SK-N-SH (cell line): ENCODE measurements around the gene DTX2. TPM values are rescaled to one million over a fixed set of nuclear protein-coding genes. Genes with fewer than 3 reads are reported as not detected.

Experiments used
- CTCF ChIA-PET: fragments of 300-600, 350-600 bp; formaldehyde crosslinking; extraction: SDS; loops from one replicate; lab custom pipeline; 2021; lab: Yijun Ruan, JAX
- POLR2A ChIA-PET: fragments of 350-600 bp; sonication (Branson Sonifier 250); formaldehyde crosslinking; extraction: SDS; loops from one replicate; lab custom pipeline; 2020; ENCODE audit warnings: antibody characterized with exemption, inconsistent platforms; lab: Yijun Ruan, JAX
- DNase-seq: peaks from one replicate; pipeline ENCODE4 v3.0.0; 2012
- H2AFZ ChIP-seq: fragments of 200-600 bp; sonication (generic); 2 replicates; pipeline ENCODE4 v1.8.1; 2016; ENCODE audit warnings: antibody characterized with exemption, mild to moderate bottlenecking, low read depth
- H3F3A ChIP-seq: fragments of 200-600 bp; sonication (generic); replicated peaks from 2 replicates; pipeline ENCODE3; 2016; ENCODE audit warnings: antibody characterized with exemption, mild to moderate bottlenecking; ENCODE audit not compliant: insufficient read depth
- H3K27ac ChIP-seq, 2 experiments: fragments of 200-500 bp in 1 of 2; fragments of 200-600 bp in 1 of 2; sonication (Bioruptor generic) in 1 of 2; sonication (generic), shearing (Covaris generic) in 1 of 2; 2 replicates each; pipeline versions ENCODE4 v1.5.1 to v1.6.1; 2014 to 2016; ENCODE audit warnings: low read depth in 2 of 2, inconsistent platforms in 1 of 2, low read length in 1 of 2, mild to moderate bottlenecking in 1 of 2, mixed read lengths in 1 of 2
- H3K27me3 ChIP-seq: fragments of 200-600 bp; sonication (generic), shearing (Covaris generic); 2 replicates; pipeline ENCODE4 v1.6.1; 2016; ENCODE audit warnings: mixed run types; ENCODE audit not compliant: insufficient read depth
- H3K36me3 ChIP-seq, 2 experiments: fragments of 200-500 bp in 1 of 2; fragments of 200-600 bp in 1 of 2; sonication (Bioruptor generic) in 1 of 2; sonication (generic) in 1 of 2; replicated peaks in 1 of 2; 2 replicates each; pipeline versions ENCODE3 to v1.5.1; 2014 to 2016; ENCODE audit warnings: low read length in 1 of 2, mild to moderate bottlenecking in 1 of 2; ENCODE audit not compliant: insufficient read depth in 2 of 2, control insufficient read depth in 1 of 2
- H3K4me1 ChIP-seq, 2 experiments: fragments of 200-500 bp in 1 of 2; fragments of 200-600 bp in 1 of 2; sonication (Bioruptor generic) in 1 of 2; sonication (generic), shearing (Covaris generic) in 1 of 2; 2 replicates each; pipeline versions ENCODE4 v1.5.1 to v1.6.1; 2014 to 2016; ENCODE audit warnings: low read depth in 1 of 2, low read length in 1 of 2, mixed run types in 1 of 2; ENCODE audit not compliant: insufficient read depth in 2 of 2, control insufficient read depth in 1 of 2
- H3K4me2 ChIP-seq: fragments of 200-600 bp; sonication (generic), shearing (Covaris generic); 2 replicates; pipeline ENCODE4 v1.6.1; 2017; ENCODE audit warnings: mixed run types
- H3K4me3 ChIP-seq, 2 experiments: fragments of 200-500 bp in 1 of 2; fragments of 200-600 bp in 1 of 2; sonication (Bioruptor generic) in 1 of 2; sonication (generic), shearing (Covaris generic) in 1 of 2; 2 replicates each; pipeline versions ENCODE4 v1.5.1 to v1.8.1; 2014 to 2016; ENCODE audit warnings: low read depth in 2 of 2, inconsistent platforms in 1 of 2, low read length in 1 of 2, mild to moderate bottlenecking in 1 of 2, mixed read lengths in 1 of 2, moderate library complexity in 1 of 2
- H3K79me2 ChIP-seq: fragments of 200-600 bp; sonication (generic); 2 replicates; pipeline ENCODE4 v1.8.1; 2017; ENCODE audit warnings: mild to moderate bottlenecking; ENCODE audit not compliant: insufficient read depth
- H3K9ac ChIP-seq: fragments of 200-600 bp; sonication (generic); 2 replicates; pipeline ENCODE4 v1.6.1; 2017; ENCODE audit warnings: mixed run types
- H3K9me2 ChIP-seq: fragments of 200-600 bp; sonication (generic); 2 replicates; pipeline ENCODE4 v1.6.1; 2017; ENCODE audit warnings: mixed run types
- H3K9me3 ChIP-seq: fragments of 200-600 bp; sonication (generic); 2 replicates; pipeline ENCODE4 v1.6.1; 2017; ENCODE audit warnings: mixed run types, mild to moderate bottlenecking, moderate library complexity
- H4K20me1 ChIP-seq: fragments of 200-600 bp; sonication (generic); 2 replicates; pipeline ENCODE4 v1.6.1; 2017; ENCODE audit warnings: mild to moderate bottlenecking, mixed run types; ENCODE audit not compliant: insufficient read depth
- CHD2 ChIP-seq: fragments of 150-350 bp; IDR thresholded peaks from 2 replicates; pipeline ENCODE4 v1.6.1; 2018; ENCODE audit warnings: low read length; ENCODE audit not compliant: partially characterized antibody
- FOSL2 ChIP-seq: IDR thresholded peaks from 2 replicates; pipeline ENCODE4 v1.4.0; 2012; ENCODE audit warnings: low read depth, mild to moderate bottlenecking, moderate library complexity, borderline replicate concordance
- FOXM1 ChIP-seq: IDR thresholded peaks from 2 replicates; pipeline ENCODE4 v1.4.0; 2012; ENCODE audit warnings: low read depth, mild to moderate bottlenecking
- MEF2A ChIP-seq: IDR thresholded peaks from 2 replicates; pipeline ENCODE4 v1.4.0; 2012; ENCODE audit warnings: low read depth, borderline replicate concordance
- RAD21 ChIP-seq: IDR thresholded peaks from 2 replicates; pipeline ENCODE4 v1.6.1; 2012; ENCODE audit warnings: mild to moderate bottlenecking, low read length
- RXRA ChIP-seq: IDR thresholded peaks from 2 replicates; pipeline ENCODE4 v1.4.0; 2012; ENCODE audit warnings: low read depth, mild to moderate bottlenecking, borderline replicate concordance
- SMC3 ChIP-seq: IDR thresholded peaks from 2 replicates; pipeline ENCODE4 v1.6.1; 2012; ENCODE audit warnings: low read depth, low read length, improper control_type of control experiment
- TAF1 ChIP-seq: IDR thresholded peaks from 2 replicates; pipeline ENCODE4 v1.6.1; 2012; ENCODE audit warnings: low read depth, mild to moderate bottlenecking, low read length, moderate library complexity, borderline replicate concordance
- TCF12 ChIP-seq: IDR thresholded peaks from 2 replicates; pipeline ENCODE4 v1.4.0; 2012
- TEAD4 ChIP-seq: IDR thresholded peaks from 2 replicates; pipeline ENCODE4 v1.4.0; 2012; ENCODE audit warnings: mild to moderate bottlenecking, borderline replicate concordance; ENCODE audit not compliant: insufficient read depth
- YY1 ChIP-seq: IDR thresholded peaks from 2 replicates; pipeline ENCODE4 v1.4.0; 2012; ENCODE audit warnings: low read depth, mild to moderate bottlenecking
- WGBS: methylation state at CpG from one replicate; pipeline ENCODE4 v1.1.6; 2017; ENCODE audit warnings: low lambda C conversion rate; 5-methylcytosine and 5-hydroxymethylcytosine counted together
- polyA plus RNA-seq, 3 experiments: library from polyadenylated mRNA; depleted of rRNA; stranded (reverse); fragments of >200 nt; gene quantifications; 2 replicates each; pipeline ENCODE4 v1.2.3, GENCODE V29; 2012
- TF ChIP-seq, protein P1 (sequence below): IDR thresholded peaks from 2 replicates; pipeline ENCODE4 v1.4.0; 2012; ENCODE audit warnings: low read depth, borderline replicate concordance
- TF ChIP-seq, protein P2 (sequence below): IDR thresholded peaks from 2 replicates; pipeline ENCODE4 v1.4.0; 2012; ENCODE audit warnings: low read depth, borderline replicate concordance
- TF ChIP-seq, protein P3 (sequence below): fragments of 200-600 bp; sonication (generic); IDR thresholded peaks from 2 replicates; pipeline ENCODE4 v1.6.1; 2017; ENCODE audit warnings: antibody characterized with exemption, mild to moderate bottlenecking, moderate library complexity
- TF ChIP-seq, protein P4 (sequence below): IDR thresholded peaks from 2 replicates; pipeline ENCODE4 v1.4.0; 2012; ENCODE audit warnings: low read depth
- TF ChIP-seq, protein P5 (sequence below): IDR thresholded peaks from 2 replicates; pipeline ENCODE4; 2012
- TF ChIP-seq, protein P6 (sequence below): fragments of 150-350 bp; IDR thresholded peaks from 2 replicates; pipeline ENCODE4 v1.6.1; 2016; ENCODE audit warnings: mild to moderate bottlenecking, low read depth, low read length
- TF ChIP-seq, protein P7 (sequence below): fragments of 150-350 bp; IDR thresholded peaks from 2 replicates; pipeline ENCODE4 v1.6.1; 2017; ENCODE audit warnings: antibody characterized with exemption, low read length, low read depth, borderline replicate concordance

The DTX2 gene
- polyA plus RNA-seq, 1 of the 3 experiments (the other 2 are of a cell fraction), result 7.6 TPM

DNA sequence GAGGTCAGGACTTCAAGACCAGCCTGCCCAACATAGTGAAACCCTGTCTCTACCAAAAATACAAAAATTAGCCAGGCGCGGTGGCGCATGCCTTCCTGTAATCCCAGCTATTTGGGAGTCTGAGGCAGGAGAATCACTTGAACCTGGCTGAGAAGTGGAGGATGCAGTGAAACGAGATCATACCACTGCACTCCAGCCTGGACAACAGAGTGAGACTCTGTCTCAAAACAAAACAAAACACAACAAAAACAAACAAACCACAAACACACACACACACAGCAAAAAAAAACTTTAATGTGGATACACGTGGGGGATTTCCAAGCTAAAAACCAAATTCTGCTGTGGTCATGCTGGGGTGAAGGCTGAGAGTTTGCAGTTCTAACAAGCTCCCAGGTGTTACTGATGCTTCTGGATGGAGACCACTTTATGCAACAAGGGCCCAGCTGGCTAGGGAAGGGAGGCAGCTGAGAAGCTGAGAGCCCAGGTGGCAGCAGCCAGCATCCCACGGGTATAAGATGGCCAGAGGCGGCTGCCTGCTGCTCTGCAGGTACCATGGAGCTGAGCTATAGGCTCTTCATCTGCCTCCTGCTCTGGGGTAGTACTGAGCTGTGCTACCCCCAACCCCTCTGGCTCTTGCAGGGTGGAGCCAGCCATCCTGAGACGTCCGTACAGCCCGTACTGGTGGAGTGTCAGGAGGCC, 36.9 kb upstream of the DTX2 start, which contains the start of gene ZP3:
Gene ZP3, plus strand, starts transcription at position 538 of the 699 bp plus-strand sequence. Its CDS starts 15 bp downstream, at position 553.
- CTCF ChIA-PET, result interaction anchor here (0.8 kb wide), 2 partner anchors 13 to 90 kb away, joined by 3 read pairs; no protein-coding TSS in a partner anchor
- no peaks in the 10 kb centered on the region for H3K4me1 ChIP-seq
- no peaks in the 10 kb centered on the region for H3K79me2 ChIP-seq
- no peak within 1 kb of the TSS for H3K27ac ChIP-seq
- H3K9ac ChIP-seq, result no peak within 1 kb of the TSS
- no peaks in the 10 kb centered on the region for H4K20me1 ChIP-seq
- no peak for TF ChIP-seq TAF1
- TF ChIP-seq, protein P1, sequence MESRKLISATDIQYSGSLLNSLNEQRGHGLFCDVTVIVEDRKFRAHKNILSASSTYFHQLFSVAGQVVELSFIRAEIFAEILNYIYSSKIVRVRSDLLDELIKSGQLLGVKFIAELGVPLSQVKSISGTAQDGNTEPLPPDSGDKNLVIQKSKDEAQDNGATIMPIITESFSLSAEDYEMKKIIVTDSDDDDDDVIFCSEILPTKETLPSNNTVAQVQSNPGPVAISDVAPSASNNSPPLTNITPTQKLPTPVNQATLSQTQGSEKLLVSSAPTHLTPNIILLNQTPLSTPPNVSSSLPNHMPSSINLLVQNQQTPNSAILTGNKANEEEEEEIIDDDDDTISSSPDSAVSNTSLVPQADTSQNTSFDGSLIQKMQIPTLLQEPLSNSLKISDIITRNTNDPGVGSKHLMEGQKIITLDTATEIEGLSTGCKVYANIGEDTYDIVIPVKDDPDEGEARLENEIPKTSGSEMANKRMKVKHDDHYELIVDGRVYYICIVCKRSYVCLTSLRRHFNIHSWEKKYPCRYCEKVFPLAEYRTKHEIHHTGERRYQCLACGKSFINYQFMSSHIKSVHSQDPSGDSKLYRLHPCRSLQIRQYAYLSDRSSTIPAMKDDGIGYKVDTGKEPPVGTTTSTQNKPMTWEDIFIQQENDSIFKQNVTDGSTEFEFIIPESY, result no peak
- TF ChIP-seq, protein P2, sequence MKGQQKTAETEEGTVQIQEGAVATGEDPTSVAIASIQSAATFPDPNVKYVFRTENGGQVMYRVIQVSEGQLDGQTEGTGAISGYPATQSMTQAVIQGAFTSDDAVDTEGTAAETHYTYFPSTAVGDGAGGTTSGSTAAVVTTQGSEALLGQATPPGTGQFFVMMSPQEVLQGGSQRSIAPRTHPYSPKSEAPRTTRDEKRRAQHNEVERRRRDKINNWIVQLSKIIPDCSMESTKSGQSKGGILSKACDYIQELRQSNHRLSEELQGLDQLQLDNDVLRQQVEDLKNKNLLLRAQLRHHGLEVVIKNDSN, result no peak
- no peak for TF ChIP-seq RXRA
- TF ChIP-seq, protein P3, sequence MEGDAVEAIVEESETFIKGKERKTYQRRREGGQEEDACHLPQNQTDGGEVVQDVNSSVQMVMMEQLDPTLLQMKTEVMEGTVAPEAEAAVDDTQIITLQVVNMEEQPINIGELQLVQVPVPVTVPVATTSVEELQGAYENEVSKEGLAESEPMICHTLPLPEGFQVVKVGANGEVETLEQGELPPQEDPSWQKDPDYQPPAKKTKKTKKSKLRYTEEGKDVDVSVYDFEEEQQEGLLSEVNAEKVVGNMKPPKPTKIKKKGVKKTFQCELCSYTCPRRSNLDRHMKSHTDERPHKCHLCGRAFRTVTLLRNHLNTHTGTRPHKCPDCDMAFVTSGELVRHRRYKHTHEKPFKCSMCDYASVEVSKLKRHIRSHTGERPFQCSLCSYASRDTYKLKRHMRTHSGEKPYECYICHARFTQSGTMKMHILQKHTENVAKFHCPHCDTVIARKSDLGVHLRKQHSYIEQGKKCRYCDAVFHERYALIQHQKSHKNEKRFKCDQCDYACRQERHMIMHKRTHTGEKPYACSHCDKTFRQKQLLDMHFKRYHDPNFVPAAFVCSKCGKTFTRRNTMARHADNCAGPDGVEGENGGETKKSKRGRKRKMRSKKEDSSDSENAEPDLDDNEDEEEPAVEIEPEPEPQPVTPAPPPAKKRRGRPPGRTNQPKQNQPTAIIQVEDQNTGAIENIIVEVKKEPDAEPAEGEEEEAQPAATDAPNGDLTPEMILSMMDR, result no peak
- TF ChIP-seq FOXM1, result no peak
- TF ChIP-seq TCF12, result no peak
- no peak for TF ChIP-seq YY1
- TF ChIP-seq, protein P4, sequence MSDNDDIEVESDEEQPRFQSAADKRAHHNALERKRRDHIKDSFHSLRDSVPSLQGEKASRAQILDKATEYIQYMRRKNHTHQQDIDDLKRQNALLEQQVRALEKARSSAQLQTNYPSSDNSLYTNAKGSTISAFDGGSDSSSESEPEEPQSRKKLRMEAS, result no peak
- no peak for TF ChIP-seq CHD2
- TF ChIP-seq, protein P5, sequence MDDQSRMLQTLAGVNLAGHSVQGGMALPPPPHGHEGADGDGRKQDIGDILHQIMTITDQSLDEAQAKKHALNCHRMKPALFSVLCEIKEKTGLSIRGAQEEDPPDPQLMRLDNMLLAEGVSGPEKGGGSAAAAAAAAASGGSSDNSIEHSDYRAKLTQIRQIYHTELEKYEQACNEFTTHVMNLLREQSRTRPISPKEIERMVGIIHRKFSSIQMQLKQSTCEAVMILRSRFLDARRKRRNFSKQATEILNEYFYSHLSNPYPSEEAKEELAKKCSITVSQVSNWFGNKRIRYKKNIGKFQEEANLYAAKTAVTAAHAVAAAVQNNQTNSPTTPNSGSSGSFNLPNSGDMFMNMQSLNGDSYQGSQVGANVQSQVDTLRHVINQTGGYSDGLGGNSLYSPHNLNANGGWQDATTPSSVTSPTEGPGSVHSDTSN, result no peak
- TF ChIP-seq TEAD4, result no peak
- TF ChIP-seq FOSL2, result no peak
- TF ChIP-seq RAD21, result no peak
- TF ChIP-seq, protein P6, sequence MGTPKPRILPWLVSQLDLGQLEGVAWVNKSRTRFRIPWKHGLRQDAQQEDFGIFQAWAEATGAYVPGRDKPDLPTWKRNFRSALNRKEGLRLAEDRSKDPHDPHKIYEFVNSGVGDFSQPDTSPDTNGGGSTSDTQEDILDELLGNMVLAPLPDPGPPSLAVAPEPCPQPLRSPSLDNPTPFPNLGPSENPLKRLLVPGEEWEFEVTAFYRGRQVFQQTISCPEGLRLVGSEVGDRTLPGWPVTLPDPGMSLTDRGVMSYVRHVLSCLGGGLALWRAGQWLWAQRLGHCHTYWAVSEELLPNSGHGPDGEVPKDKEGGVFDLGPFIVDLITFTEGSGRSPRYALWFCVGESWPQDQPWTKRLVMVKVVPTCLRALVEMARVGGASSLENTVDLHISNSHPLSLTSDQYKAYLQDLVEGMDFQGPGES, result no peak
- TF ChIP-seq SMC3, result no peak
- TF ChIP-seq MEF2A, result no peak
- TF ChIP-seq, protein P7, sequence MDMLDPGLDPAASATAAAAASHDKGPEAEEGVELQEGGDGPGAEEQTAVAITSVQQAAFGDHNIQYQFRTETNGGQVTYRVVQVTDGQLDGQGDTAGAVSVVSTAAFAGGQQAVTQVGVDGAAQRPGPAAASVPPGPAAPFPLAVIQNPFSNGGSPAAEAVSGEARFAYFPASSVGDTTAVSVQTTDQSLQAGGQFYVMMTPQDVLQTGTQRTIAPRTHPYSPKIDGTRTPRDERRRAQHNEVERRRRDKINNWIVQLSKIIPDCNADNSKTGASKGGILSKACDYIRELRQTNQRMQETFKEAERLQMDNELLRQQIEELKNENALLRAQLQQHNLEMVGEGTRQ, result no peak
- H3K4me3 ChIP-seq, result no peak within 1 kb of the TSS
- H3F3A ChIP-seq, result peaks cover 13% of the 10 kb centered on the region
- POLR2A ChIA-PET, result no interaction called here
- no peak within 1 kb of the TSS for H3K4me2 ChIP-seq
- no peaks in the 10 kb centered on the region for H3K27me3 ChIP-seq
- H3K9me2 ChIP-seq, result no peaks in the 10 kb centered on the region
- DNase-seq, result no peak
- H3K9me3 ChIP-seq, result no peaks in the 10 kb centered on the region
- no peaks in the 10 kb centered on the region for H3K36me3 ChIP-seq
- H2AFZ ChIP-seq, result no peak within 1 kb of the TSS
- WGBS, result 83% methylated on average over 7 of the region's 10 CpGs
